WTC11 (cell line): Measurements from ENCODE around the gene KRTAP4-9.

ENCODE experiments used
- ATF2 ChIP-seq: sonication (generic); formaldehyde crosslinking; IDR thresholded peaks from 2 replicates; pipeline ENCODE4 v1.8.1; 2022; ENCODE audit warnings: low read depth, missing genetic modification reagents, borderline replicate concordance
- CTCF ChIP-seq: fragments of 200-600 bp; IDR thresholded peaks from 2 replicates; pipeline ENCODE4 v1.8.0; 2022; ENCODE audit warnings: antibody characterized with exemption
- NR3C1 ChIP-seq: sonication (generic); formaldehyde crosslinking; conservative IDR thresholded peaks from 2 replicates; pipeline ENCODE4 v1.8.1; 2023; ENCODE audit warnings: low read depth, mild to moderate bottlenecking, missing genetic modification reagents
- TEAD4 ChIP-seq: sonication (generic); formaldehyde crosslinking; IDR thresholded peaks from 2 replicates; pipeline ENCODE4 v1.8.0; 2022; ENCODE audit warnings: mild to moderate bottlenecking, missing genetic modification reagents
- ZNF121 ChIP-seq: sonication (generic); formaldehyde crosslinking; IDR thresholded peaks from 2 replicates; pipeline ENCODE4 v1.8.0; 2023; ENCODE audit warnings: missing genetic modification reagents
- TF ChIP-seq, protein P1 (sequence below): sonication (generic); formaldehyde crosslinking; IDR thresholded peaks from 2 replicates; pipeline ENCODE4 v1.8.0; 2022; ENCODE audit warnings: mild to moderate bottlenecking, missing genetic modification reagents

DNA sequence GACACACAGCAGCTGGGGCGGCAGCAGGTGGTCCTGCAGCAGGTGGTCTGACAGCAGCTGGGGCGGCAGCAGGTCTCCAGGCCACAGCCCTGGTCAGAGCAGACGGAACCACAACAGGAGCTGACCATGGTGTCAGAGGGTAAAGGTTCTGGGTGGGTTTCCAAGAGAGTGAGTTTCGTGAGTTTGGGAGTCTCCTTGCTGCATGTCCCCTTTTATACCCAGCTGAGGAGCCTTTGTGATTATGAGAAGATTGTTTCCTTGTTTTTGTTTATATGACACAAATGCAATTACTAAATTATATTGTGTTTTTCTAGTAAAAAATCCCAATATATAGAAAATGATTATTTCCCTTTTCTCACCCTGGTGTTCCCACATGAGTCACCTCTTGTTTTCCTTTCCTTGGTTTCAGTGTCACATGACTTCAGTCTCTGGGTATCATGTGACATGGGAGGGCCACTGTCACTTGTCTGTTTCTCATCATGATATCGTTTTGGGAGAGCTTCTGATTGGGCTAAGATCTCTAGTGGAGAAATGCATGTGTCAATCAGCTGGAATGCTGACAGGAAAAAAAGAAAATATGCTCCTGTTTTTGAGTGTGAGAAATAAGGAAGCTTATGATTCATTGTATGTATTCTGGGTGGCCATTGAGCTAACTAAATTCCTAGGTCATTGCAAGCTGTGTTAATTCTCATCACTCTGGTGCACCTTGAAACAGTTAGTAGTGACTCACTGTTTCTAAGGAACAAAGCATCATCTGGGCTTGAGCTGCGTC lies 35.4 kb downstream of the KRTAP4-9 start, which contains the start of gene KRTAP4-6:
- no peak for TF ChIP-seq ZNF121 (CRISPR knock-in tag)
- TF ChIP-seq, protein P1, sequence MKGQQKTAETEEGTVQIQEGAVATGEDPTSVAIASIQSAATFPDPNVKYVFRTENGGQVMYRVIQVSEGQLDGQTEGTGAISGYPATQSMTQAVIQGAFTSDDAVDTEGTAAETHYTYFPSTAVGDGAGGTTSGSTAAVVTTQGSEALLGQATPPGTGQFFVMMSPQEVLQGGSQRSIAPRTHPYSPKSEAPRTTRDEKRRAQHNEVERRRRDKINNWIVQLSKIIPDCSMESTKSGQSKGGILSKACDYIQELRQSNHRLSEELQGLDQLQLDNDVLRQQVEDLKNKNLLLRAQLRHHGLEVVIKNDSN (CRISPR knock-in tag) = no peak
- TF ChIP-seq ATF2 (CRISPR knock-in tag) = no peak
- TF ChIP-seq NR3C1 (CRISPR knock-in tag) = no peak
- no peak for TF ChIP-seq CTCF
- no peak for TF ChIP-seq TEAD4 (CRISPR knock-in tag)
